ENCODE measurements around the gene BRS3.
"Not testable (repeated sequence)": the region's sequence is repeated elsewhere in the genome, so short reads cannot be mapped to it uniquely, and the experiment has no call there.

The BRS3 gene

GRCh38 chrX:136487647-136488046, at the start of gene BRS3:
BRS3 (plus strand) TSS chrX:136487947; CDS start chrX:136488115, 168 bp downstream.
- FAIRE-seq: no peak
- no peak for DNase-seq (ENCODE audit: insufficient read length, low spot score)

- DNase-seq (ENCODE audit: insufficient read length, low spot score) (no peak), FAIRE-seq (no peak)
Observed at GRCh38 chrX:136438192-136438591, 49.6 kb upstream of the BRS3 start.

- not testable (repeated sequence) for FAIRE-seq
Observed at GRCh38 chrX:136445674-136446073, 42.1 kb upstream of the BRS3 start.

GRCh38 chrX:136446208-136446607, 41.5 kb upstream of the BRS3 start:
- DNase-seq (ENCODE audit: insufficient read length, low spot score): no peak

More at GRCh38 chrX:136445674-136446073, 42.1 kb upstream of the BRS3 start:
- DNase-seq (ENCODE audit: insufficient read length, low spot score): not testable (repeated sequence)

GRCh38 chrX:136447308-136447707, 40.4 kb upstream of the BRS3 start:
- FAIRE-seq (no peak), DNase-seq (ENCODE audit: insufficient read length, low spot score) (no peak)

More at GRCh38 chrX:136446208-136446607, 41.5 kb upstream of the BRS3 start:
- no peak for FAIRE-seq

- FAIRE-seq: no peak
- no peak for DNase-seq (ENCODE audit: insufficient read length, low spot score)
Observed at GRCh38 chrX:136447968-136448367, 39.8 kb upstream of the BRS3 start.

- DNase-seq (ENCODE audit: insufficient read length, low spot score) (no peak), FAIRE-seq (no peak)
Observed at GRCh38 chrX:136450050-136450830, 37.5 kb upstream of the BRS3 start.

- no peak for FAIRE-seq
- DNase-seq (ENCODE audit: insufficient read length, low spot score): no peak
Observed at GRCh38 chrX:136452614-136453013, 35.1 kb upstream of the BRS3 start.

GRCh38 chrX:136453114-136453513, 34.6 kb upstream of the BRS3 start:
- FAIRE-seq: no peak
- no peak for DNase-seq (ENCODE audit: insufficient read length, low spot score)

GRCh38 chrX:136453771-136454170, 34.0 kb upstream of the BRS3 start:
- DNase-seq (ENCODE audit: insufficient read length, low spot score): no peak
- FAIRE-seq: no peak

GRCh38 chrX:136456133-136456532, 31.6 kb upstream of the BRS3 start:
- DNase-seq (ENCODE audit: insufficient read length, low spot score): no peak
- no peak for FAIRE-seq

GRCh38 chrX:136457303-136457917, 30.3 kb upstream of the BRS3 start:
- DNase-seq (ENCODE audit: insufficient read length, low spot score) (no peak), FAIRE-seq (no peak)

GRCh38 chrX:136464589-136464988, 23.2 kb upstream of the BRS3 start:
- FAIRE-seq (no peak), DNase-seq (ENCODE audit: insufficient read length, low spot score) (no peak)

GRCh38 chrX:136467303-136467702, 20.4 kb upstream of the BRS3 start:
- no peak for FAIRE-seq
- DNase-seq (ENCODE audit: insufficient read length, low spot score): no peak

GRCh38 chrX:136468391-136469103, 19.2 kb upstream of the BRS3 start:
- DNase-seq (ENCODE audit: insufficient read length, low spot score) (no peak), FAIRE-seq (no peak)

GRCh38 chrX:136473663-136474062, 14.1 kb upstream of the BRS3 start:
- FAIRE-seq (no peak), DNase-seq (ENCODE audit: insufficient read length, low spot score) (no peak)

GRCh38 chrX:136475236-136475635, 12.5 kb upstream of the BRS3 start:
- DNase-seq (ENCODE audit: insufficient read length, low spot score) (no peak), FAIRE-seq (no peak)

GRCh38 chrX:136476501-136476900, 11.2 kb upstream of the BRS3 start:
- DNase-seq (ENCODE audit: insufficient read length, low spot score): no peak
- FAIRE-seq: no peak

- DNase-seq (ENCODE audit: insufficient read length, low spot score) (no peak), FAIRE-seq (no peak)
Observed at GRCh38 chrX:136477026-136477425, 10.7 kb upstream of the BRS3 start.

GRCh38 chrX:136480383-136480782, 7.4 kb upstream of the BRS3 start:
- FAIRE-seq: no peak
- no peak for DNase-seq (ENCODE audit: insufficient read length, low spot score)

- FAIRE-seq (no peak), DNase-seq (ENCODE audit: insufficient read length, low spot score) (no peak)
Observed at GRCh38 chrX:136488706-136489105, 959 bp downstream of the BRS3 start.

- DNase-seq (ENCODE audit: insufficient read length, low spot score) (no peak), FAIRE-seq (no peak)
Observed at GRCh38 chrX:136491832-136492231, 4.1 kb downstream of the BRS3 start.
